ENCODE results near the gene NFKBIB. TPM values are rescaled to one million over a fixed set of nuclear protein-coding genes. Genes with fewer than 3 reads are reported as not detected.

Gene NFKBIB
- total RNA-seq, 1 experiment from 2014 or later = 39.8 TPM

DNA sequence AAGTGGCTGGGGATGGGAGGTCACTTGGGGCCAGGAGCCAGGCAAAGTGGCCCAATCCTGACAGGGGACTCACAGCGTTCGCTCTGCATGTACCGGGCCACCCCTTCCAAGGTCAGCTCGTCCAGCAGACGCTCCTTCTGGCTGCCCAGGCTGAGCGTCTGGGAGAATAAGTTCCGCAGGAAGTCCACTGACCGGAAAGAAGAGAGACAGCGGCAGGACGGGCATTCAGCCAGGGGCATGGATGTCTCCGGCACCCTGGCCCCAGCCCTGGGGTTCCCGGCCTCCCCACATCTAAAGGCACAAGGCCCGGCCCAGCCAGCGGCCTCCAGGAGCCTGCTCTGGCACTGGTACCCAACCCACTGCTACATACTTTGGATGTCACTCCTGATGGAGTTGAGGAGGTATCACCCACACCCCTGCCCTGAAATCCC, 6.4 kb upstream of the NFKBIB start:
- CTCF ChIA-PET = interaction anchor here (1.4 kb wide), 1 partner anchor 23 kb away, joined by 3 read pairs; no protein-coding TSS in a partner anchor
- ATAC-seq = no peak
- Mint-ChIP-seq H3K36me3 (no peaks in the 10 kb centered on the region), H3K9me3 (no peaks in the 10 kb centered on the region), H3K4me3 (no peak overlapping the region), H3K27ac (no peak overlapping the region), H3K27me3 (ENCODE audit: low read depth) (peaks cover 13% of the 10 kb centered on the region), H3K4me1 (peaks cover 1% of the 10 kb centered on the region; the same call in 1 of the 2 replicates)
- POLR2A ChIA-PET = no interaction called here
- no peak for DNase-seq (ENCODE audit: low spot score)
- TF ChIP-seq SMAD3 (CRISPR knock-in tag; IDR thresholded peaks at IDR 0.05; ENCODE audit: borderline replicate concordance) = no peak
- TF ChIP-seq MYBL2 (CRISPR knock-in tag; IDR thresholded peaks at IDR 0.05) = no peak
- TF ChIP-seq, protein P1, sequence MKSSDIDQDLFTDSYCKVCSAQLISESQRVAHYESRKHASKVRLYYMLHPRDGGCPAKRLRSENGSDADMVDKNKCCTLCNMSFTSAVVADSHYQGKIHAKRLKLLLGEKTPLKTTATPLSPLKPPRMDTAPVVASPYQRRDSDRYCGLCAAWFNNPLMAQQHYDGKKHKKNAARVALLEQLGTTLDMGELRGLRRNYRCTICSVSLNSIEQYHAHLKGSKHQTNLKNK (CRISPR knock-in tag; IDR thresholded peaks at IDR 0.05) = no peak
- TF ChIP-seq, protein P2, sequence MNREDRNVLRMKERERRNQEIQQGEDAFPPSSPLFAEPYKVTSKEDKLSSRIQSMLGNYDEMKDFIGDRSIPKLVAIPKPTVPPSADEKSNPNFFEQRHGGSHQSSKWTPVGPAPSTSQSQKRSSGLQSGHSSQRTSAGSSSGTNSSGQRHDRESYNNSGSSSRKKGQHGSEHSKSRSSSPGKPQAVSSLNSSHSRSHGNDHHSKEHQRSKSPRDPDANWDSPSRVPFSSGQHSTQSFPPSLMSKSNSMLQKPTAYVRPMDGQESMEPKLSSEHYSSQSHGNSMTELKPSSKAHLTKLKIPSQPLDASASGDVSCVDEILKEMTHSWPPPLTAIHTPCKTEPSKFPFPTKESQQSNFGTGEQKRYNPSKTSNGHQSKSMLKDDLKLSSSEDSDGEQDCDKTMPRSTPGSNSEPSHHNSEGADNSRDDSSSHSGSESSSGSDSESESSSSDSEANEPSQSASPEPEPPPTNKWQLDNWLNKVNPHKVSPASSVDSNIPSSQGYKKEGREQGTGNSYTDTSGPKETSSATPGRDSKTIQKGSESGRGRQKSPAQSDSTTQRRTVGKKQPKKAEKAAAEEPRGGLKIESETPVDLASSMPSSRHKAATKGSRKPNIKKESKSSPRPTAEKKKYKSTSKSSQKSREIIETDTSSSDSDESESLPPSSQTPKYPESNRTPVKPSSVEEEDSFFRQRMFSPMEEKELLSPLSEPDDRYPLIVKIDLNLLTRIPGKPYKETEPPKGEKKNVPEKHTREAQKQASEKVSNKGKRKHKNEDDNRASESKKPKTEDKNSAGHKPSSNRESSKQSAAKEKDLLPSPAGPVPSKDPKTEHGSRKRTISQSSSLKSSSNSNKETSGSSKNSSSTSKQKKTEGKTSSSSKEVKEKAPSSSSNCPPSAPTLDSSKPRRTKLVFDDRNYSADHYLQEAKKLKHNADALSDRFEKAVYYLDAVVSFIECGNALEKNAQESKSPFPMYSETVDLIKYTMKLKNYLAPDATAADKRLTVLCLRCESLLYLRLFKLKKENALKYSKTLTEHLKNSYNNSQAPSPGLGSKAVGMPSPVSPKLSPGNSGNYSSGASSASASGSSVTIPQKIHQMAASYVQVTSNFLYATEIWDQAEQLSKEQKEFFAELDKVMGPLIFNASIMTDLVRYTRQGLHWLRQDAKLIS (CRISPR knock-in tag; IDR thresholded peaks at IDR 0.05; ENCODE audit: borderline replicate concordance) = no peak
- TF ChIP-seq ATF1 (CRISPR knock-in tag; IDR thresholded peaks at IDR 0.05) = no peak
- TF ChIP-seq ZNF423 (CRISPR knock-in tag; IDR thresholded peaks at IDR 0.05) = no peak
- TF ChIP-seq ZBTB21 (CRISPR knock-in tag; IDR thresholded peaks at IDR 0.05; ENCODE audit: borderline replicate concordance) = no peak
- no peak for TF ChIP-seq SOX15 (CRISPR knock-in tag; IDR thresholded peaks at IDR 0.05)
- TF ChIP-seq, protein P3, sequence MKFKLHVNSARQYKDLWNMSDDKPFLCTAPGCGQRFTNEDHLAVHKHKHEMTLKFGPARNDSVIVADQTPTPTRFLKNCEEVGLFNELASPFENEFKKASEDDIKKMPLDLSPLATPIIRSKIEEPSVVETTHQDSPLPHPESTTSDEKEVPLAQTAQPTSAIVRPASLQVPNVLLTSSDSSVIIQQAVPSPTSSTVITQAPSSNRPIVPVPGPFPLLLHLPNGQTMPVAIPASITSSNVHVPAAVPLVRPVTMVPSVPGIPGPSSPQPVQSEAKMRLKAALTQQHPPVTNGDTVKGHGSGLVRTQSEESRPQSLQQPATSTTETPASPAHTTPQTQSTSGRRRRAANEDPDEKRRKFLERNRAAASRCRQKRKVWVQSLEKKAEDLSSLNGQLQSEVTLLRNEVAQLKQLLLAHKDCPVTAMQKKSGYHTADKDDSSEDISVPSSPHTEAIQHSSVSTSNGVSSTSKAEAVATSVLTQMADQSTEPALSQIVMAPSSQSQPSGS (CRISPR knock-in tag; IDR thresholded peaks at IDR 0.05; ENCODE audit: borderline replicate concordance, low read depth) = no peak
- TF ChIP-seq RELA (CRISPR knock-in tag; IDR thresholded peaks at IDR 0.05; ENCODE audit: borderline replicate concordance) = no peak
- TF ChIP-seq ETV6 (CRISPR knock-in tag; IDR thresholded peaks at IDR 0.05) = no peak
- TF ChIP-seq, protein P4, sequence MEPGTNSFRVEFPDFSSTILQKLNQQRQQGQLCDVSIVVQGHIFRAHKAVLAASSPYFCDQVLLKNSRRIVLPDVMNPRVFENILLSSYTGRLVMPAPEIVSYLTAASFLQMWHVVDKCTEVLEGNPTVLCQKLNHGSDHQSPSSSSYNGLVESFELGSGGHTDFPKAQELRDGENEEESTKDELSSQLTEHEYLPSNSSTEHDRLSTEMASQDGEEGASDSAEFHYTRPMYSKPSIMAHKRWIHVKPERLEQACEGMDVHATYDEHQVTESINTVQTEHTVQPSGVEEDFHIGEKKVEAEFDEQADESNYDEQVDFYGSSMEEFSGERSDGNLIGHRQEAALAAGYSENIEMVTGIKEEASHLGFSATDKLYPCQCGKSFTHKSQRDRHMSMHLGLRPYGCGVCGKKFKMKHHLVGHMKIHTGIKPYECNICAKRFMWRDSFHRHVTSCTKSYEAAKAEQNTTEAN (CRISPR knock-in tag; IDR thresholded peaks at IDR 0.05) = no peak
- TF ChIP-seq, protein P5, sequence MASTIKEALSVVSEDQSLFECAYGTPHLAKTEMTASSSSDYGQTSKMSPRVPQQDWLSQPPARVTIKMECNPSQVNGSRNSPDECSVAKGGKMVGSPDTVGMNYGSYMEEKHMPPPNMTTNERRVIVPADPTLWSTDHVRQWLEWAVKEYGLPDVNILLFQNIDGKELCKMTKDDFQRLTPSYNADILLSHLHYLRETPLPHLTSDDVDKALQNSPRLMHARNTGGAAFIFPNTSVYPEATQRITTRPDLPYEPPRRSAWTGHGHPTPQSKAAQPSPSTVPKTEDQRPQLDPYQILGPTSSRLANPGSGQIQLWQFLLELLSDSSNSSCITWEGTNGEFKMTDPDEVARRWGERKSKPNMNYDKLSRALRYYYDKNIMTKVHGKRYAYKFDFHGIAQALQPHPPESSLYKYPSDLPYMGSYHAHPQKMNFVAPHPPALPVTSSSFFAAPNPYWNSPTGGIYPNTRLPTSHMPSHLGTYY (CRISPR knock-in tag; IDR thresholded peaks at IDR 0.05) = no peak

DNA sequence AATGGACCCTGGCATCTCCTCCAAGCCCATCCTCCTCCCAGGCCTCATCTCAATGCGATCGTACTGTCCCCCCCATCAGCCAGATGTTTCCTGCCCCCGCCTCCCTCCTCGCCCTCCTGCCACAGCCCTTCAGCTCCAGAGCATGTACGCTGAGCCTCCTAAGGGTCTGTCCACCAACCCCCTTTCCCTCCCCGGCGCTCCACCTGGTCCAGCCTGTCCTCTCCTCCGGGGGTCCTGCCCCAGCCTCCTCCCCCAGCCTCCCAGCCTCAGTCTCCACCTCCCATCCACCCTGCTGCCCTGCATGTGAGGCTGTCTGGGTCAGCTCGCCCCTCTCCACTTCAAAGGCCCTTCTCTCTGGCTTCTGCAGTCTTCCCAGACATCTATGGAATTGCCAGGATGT, 4.8 kb upstream of the NFKBIB start:
- POLR2A ChIA-PET = no interaction called here
- Mint-ChIP-seq H3K4me3 (no peak overlapping the region), H3K27ac (no peak overlapping the region), H3K27me3 (ENCODE audit: low read depth) (peaks cover 24% of the 10 kb centered on the region), H3K36me3 (no peaks in the 10 kb centered on the region), H3K4me1 (peaks cover 8% of the 10 kb centered on the region), H3K9me3 (no peaks in the 10 kb centered on the region)
- CTCF ChIA-PET = no interaction called here
- DNase-seq (ENCODE audit: low spot score) = no peak
- no peak for ATAC-seq
- TF ChIP-seq ZNF416 (CRISPR knock-in tag; IDR thresholded peaks at IDR 0.05) = no peak
- TF ChIP-seq, protein P5 (CRISPR knock-in tag; IDR thresholded peaks at IDR 0.05) = no peak
- TF ChIP-seq ZBTB21 (CRISPR knock-in tag; IDR thresholded peaks at IDR 0.05; ENCODE audit: borderline replicate concordance) = no peak
- no peak for TF ChIP-seq MXD4 (CRISPR knock-in tag; IDR thresholded peaks at IDR 0.05; ENCODE audit: borderline replicate concordance)
- TF ChIP-seq CBFB (CRISPR knock-in tag; IDR thresholded peaks at IDR 0.05; ENCODE audit: low read depth) = no peak
- TF ChIP-seq KAT7 (CRISPR knock-in tag; IDR thresholded peaks at IDR 0.05; ENCODE audit: borderline replicate concordance) = no peak
- no peak for TF ChIP-seq IRF2 (CRISPR knock-in tag; IDR thresholded peaks at IDR 0.05; ENCODE audit: borderline replicate concordance, low read depth)
- no peak for TF ChIP-seq SOX15 (CRISPR knock-in tag; IDR thresholded peaks at IDR 0.05)
- TF ChIP-seq ESRRA (CRISPR knock-in tag; IDR thresholded peaks at IDR 0.05; ENCODE audit: borderline replicate concordance) = no peak
- TF ChIP-seq NFYB (CRISPR knock-in tag; conservative IDR thresholded peaks at IDR 0.05; ENCODE audit: low read depth) = no peak
- TF ChIP-seq EMX1 (CRISPR knock-in tag; IDR thresholded peaks at IDR 0.05) = no peak
- TF ChIP-seq, protein P6, sequence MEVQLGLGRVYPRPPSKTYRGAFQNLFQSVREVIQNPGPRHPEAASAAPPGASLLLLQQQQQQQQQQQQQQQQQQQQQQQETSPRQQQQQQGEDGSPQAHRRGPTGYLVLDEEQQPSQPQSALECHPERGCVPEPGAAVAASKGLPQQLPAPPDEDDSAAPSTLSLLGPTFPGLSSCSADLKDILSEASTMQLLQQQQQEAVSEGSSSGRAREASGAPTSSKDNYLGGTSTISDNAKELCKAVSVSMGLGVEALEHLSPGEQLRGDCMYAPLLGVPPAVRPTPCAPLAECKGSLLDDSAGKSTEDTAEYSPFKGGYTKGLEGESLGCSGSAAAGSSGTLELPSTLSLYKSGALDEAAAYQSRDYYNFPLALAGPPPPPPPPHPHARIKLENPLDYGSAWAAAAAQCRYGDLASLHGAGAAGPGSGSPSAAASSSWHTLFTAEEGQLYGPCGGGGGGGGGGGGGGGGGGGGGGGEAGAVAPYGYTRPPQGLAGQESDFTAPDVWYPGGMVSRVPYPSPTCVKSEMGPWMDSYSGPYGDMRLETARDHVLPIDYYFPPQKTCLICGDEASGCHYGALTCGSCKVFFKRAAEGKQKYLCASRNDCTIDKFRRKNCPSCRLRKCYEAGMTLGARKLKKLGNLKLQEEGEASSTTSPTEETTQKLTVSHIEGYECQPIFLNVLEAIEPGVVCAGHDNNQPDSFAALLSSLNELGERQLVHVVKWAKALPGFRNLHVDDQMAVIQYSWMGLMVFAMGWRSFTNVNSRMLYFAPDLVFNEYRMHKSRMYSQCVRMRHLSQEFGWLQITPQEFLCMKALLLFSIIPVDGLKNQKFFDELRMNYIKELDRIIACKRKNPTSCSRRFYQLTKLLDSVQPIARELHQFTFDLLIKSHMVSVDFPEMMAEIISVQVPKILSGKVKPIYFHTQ (CRISPR knock-in tag; IDR thresholded peaks at IDR 0.05) = no peak

All from WTC11 (cell line).